B cell (primary cell): ENCODE measurements around the gene FAF2. TPM values are rescaled to one million over a fixed set of nuclear protein-coding genes. Genes with fewer than 3 reads are reported as not detected.

Experiments used
- ATAC-seq: fragments of 200-7000 bp; cut with Tn5 transposase; one replicate; pipeline ENCODE4 v1.10.0; 2021; ENCODE audit warnings: low read depth, mild to moderate bottlenecking, moderate number of reproducible peaks, moderate library complexity
- CTCF ChIA-PET: fragments of 350-600 bp; sonication (Branson Sonifier 250); formaldehyde crosslinking; loops from one replicate; lab custom pipeline; 2021; ENCODE audit warnings: antibody characterized with exemption, inconsistent platforms; lab: Charles Lee
- POLR2A ChIA-PET: fragments of 350-600 bp; sonication (Branson Sonifier 250); formaldehyde crosslinking; loops from one replicate; lab custom pipeline; 2021; ENCODE audit warnings: antibody characterized with exemption; lab: Charles Lee
- DNase-seq: peaks from one replicate; pipeline ENCODE4 v3.0.0; 2013
- H2AFZ ChIP-seq: 2 replicates; pipeline ENCODE4 v1.6.1; 2012; ENCODE audit warnings: mild to moderate bottlenecking, low read depth, low read length; ENCODE audit not compliant: insufficient read depth, poor library complexity, severe bottlenecking
- H3K27ac ChIP-seq, 2 donors: 1 replicate in 1 of 2; 2 replicates in 1 of 2; pipeline ENCODE4 v1.5.1; 2012 to 2013; ENCODE audit warnings: low read length in 2 of 2, mild to moderate bottlenecking in 2 of 2, moderate library complexity in 1 of 2
- H3K27me3 ChIP-seq, 4 experiments: fragments of 200-600 bp in 1 of 4; sonication (generic) in 1 of 4; replicated peaks in 1 of 4; 1 replicate in 2 of 4; 2 replicates in 2 of 4; pipeline versions ENCODE4 v1.6.1 to v1.7.0; 2013 to 2016; ENCODE audit warnings: low read length in 3 of 4, mild to moderate bottlenecking in 2 of 4, mixed read lengths in 1 of 4, moderate library complexity in 1 of 4; ENCODE audit not compliant: insufficient read depth in 4 of 4, control insufficient read depth in 3 of 4; ENCODE audit errors: control extremely low read depth in 1 of 4
- H3K36me3 ChIP-seq, 2 experiments: replicated peaks in 1 of 2; 1 replicate in 1 of 2; 2 replicates in 1 of 2; pipeline versions ENCODE4 v1.6.1 to v1.7.1; 2013; ENCODE audit warnings: low read length in 1 of 2; ENCODE audit not compliant: insufficient read depth in 2 of 2, control insufficient read depth in 1 of 2; ENCODE audit errors: control extremely low read depth in 1 of 2, extremely low read depth in 1 of 2
- H3K4me1 ChIP-seq, 2 donors: fragments of 200-600 bp in 1 of 2; sonication (generic) in 1 of 2; 1 replicate in 1 of 2; 2 replicates in 1 of 2; pipeline versions ENCODE4 v1.5.1 to v1.6.1; 2013 to 2017; ENCODE audit warnings: low read length in 2 of 2; ENCODE audit not compliant: control insufficient read depth in 2 of 2, insufficient read depth in 2 of 2
- H3K4me2 ChIP-seq: replicated peaks from 2 replicates; pipeline ENCODE3; 2012; ENCODE audit warnings: mild to moderate bottlenecking, low read depth, low read length; ENCODE audit not compliant: poor library complexity, severe bottlenecking
- H3K4me3 ChIP-seq, 5 experiments: fragments of 200-600 bp in 1 of 5; sonication (generic) in 1 of 5; 1 replicate in 3 of 5; 2 replicates in 2 of 5; pipeline versions ENCODE4 v1.5.1 to v1.7.0; 2011 to 2016; ENCODE audit warnings: low read length in 4 of 5, mild to moderate bottlenecking in 4 of 5, low read depth in 2 of 5, control low read depth in 1 of 5, moderate library complexity in 1 of 5; ENCODE audit not compliant: insufficient read depth in 1 of 5; ENCODE audit errors: control extremely low read depth in 1 of 5, extremely low read depth in 1 of 5
- H3K79me2 ChIP-seq: fragments of 200-600 bp; sonication (generic); one replicate; pipeline ENCODE4 v1.6.0; 2016; ENCODE audit warnings: low read length; ENCODE audit not compliant: control insufficient read depth, insufficient read depth
- H3K9ac ChIP-seq: fragments of 200-600 bp; sonication (generic); 2 replicates; pipeline ENCODE4 v1.6.1; 2017; ENCODE audit warnings: mild to moderate bottlenecking, low read length, moderate library complexity
- H3K9me3 ChIP-seq, 3 donors: one replicate each; pipeline versions ENCODE4 v1.6.1 to v1.7.1; 2013; ENCODE audit warnings: low read length in 2 of 3; ENCODE audit not compliant: control insufficient read depth in 2 of 3, insufficient read depth in 1 of 3; ENCODE audit errors: control extremely low read depth in 1 of 3
- H4K20me1 ChIP-seq: 2 replicates; pipeline ENCODE4 v1.6.0; 2012; ENCODE audit warnings: mild to moderate bottlenecking, low read length; ENCODE audit not compliant: insufficient read depth, control insufficient read depth, poor library complexity, severe bottlenecking
- H3K27ac Mint-ChIP-seq: one replicate; pipeline ENCODE4 v1.8.0; 2021; ENCODE audit warnings: mixed read lengths
- H3K27me3 Mint-ChIP-seq: one replicate; pipeline ENCODE4 v1.8.0; 2021; ENCODE audit warnings: mixed read lengths
- H3K4me1 Mint-ChIP-seq: one replicate; pipeline ENCODE4 v1.8.0; 2021; ENCODE audit warnings: mixed read lengths
- H3K4me3 Mint-ChIP-seq: one replicate; pipeline ENCODE4 v1.8.0; 2021; ENCODE audit warnings: mixed read lengths
- H3K9me3 Mint-ChIP-seq: one replicate; pipeline ENCODE4 v1.8.0; 2022; ENCODE audit warnings: mixed read lengths; ENCODE audit not compliant: insufficient read depth
- EZH2 ChIP-seq: IDR thresholded peaks from 2 replicates; pipeline ENCODE4 v1.6.1; 2012; ENCODE audit warnings: borderline replicate concordance, low read depth, mild to moderate bottlenecking, moderate library complexity, low read length; ENCODE audit not compliant: insufficient read depth, poor library complexity, severe bottlenecking
- WGBS: methylation state at CpG from one replicate; pipeline ENCODE4 v1.1.5; 2013; ENCODE audit warnings: missing lambda C conversion rate; ENCODE audit not compliant: insufficient coverage; 5-methylcytosine and 5-hydroxymethylcytosine counted together
- intact Hi-C: fragments of 100-400 bp; cut with micrococcal nuclease; formaldehyde crosslinking; loops from one replicate; pipeline ENCODE4 v1.10.0; 2022
- polyA plus RNA-seq: library from polyadenylated mRNA; depleted of rRNA; stranded (reverse); fragments of >200 nt; gene quantifications from 2 replicates; pipeline ENCODE4 v1.2.3, GENCODE V29; 2012
- total RNA-seq, 2 donors: library from RNA; stranded (reverse); fragments of 120-200 nt in 1 of 2; gene quantifications; 1 replicate in 1 of 2; 2 replicates in 1 of 2; pipeline versions ENCODE4 v1.2.3 to v1.2.4, GENCODE V29; 2013 to 2022
- TF ChIP-seq, protein P1 (sequence below): fragments of 200-600 bp; IDR thresholded peaks from one replicate; pipeline ENCODE4 v1.8.0; 2022; ENCODE audit warnings: antibody characterized with exemption, mild to moderate bottlenecking

The FAF2 gene
- total and polyA plus RNA-seq, 2 donors (not counting 1 experiment from before 2014, with no cell fraction given): 10.9 to 35.1 TPM

DNA sequence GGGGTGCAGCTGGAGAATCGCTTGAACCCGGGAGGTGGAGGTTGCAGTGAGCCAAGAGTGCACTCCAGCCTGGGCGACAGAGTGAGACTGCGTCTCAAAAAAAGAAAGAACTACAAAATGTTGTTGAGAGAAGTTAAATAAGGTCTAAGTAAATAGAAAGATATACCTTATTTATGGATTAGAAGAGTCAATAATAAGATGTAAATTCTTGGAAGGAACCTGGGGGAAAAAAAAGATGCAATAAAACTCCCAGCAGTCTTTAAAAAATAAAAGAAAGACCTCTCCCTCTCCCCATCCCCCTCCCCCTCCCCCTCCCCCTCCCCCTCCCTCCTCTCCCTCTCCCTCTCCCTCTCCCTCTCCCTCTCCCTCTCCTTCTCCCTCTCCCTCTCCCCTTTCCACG is 15.5 kb upstream of the FAF2 start:
- no peak overlapping the region for H3K4me3 ChIP-seq
- H3K27me3 Mint-ChIP-seq: peaks cover 4% of the 10 kb centered on the region
- no peaks in the 10 kb centered on the region for H3K9me3 Mint-ChIP-seq
- TF ChIP-seq, protein P1, sequence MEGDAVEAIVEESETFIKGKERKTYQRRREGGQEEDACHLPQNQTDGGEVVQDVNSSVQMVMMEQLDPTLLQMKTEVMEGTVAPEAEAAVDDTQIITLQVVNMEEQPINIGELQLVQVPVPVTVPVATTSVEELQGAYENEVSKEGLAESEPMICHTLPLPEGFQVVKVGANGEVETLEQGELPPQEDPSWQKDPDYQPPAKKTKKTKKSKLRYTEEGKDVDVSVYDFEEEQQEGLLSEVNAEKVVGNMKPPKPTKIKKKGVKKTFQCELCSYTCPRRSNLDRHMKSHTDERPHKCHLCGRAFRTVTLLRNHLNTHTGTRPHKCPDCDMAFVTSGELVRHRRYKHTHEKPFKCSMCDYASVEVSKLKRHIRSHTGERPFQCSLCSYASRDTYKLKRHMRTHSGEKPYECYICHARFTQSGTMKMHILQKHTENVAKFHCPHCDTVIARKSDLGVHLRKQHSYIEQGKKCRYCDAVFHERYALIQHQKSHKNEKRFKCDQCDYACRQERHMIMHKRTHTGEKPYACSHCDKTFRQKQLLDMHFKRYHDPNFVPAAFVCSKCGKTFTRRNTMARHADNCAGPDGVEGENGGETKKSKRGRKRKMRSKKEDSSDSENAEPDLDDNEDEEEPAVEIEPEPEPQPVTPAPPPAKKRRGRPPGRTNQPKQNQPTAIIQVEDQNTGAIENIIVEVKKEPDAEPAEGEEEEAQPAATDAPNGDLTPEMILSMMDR: no peak
- TF ChIP-seq EZH2: no peak
- H3K27ac ChIP-seq: no peak overlapping the region
- no peak overlapping the region for H3K4me2 ChIP-seq
- WGBS: 94% methylated on average over 2 of the region's 5 CpGs
- H4K20me1 ChIP-seq: no peaks in the 10 kb centered on the region
- ATAC-seq: no peak
- no peaks in the 10 kb centered on the region for H3K9me3 ChIP-seq
- no peak overlapping the region for H3K9ac ChIP-seq
- no peak overlapping the region for H3K27ac Mint-ChIP-seq
- no peak overlapping the region for H2AFZ ChIP-seq
- H3K36me3 ChIP-seq: no peaks in the 10 kb centered on the region
- no peak overlapping the region for H3K4me3 Mint-ChIP-seq
- intact Hi-C loops: no loop called here
- H3K79me2 ChIP-seq: no peaks in the 10 kb centered on the region
- POLR2A ChIA-PET: no interaction called here
- DNase-seq: no peak
- CTCF ChIA-PET: no interaction called here
- H3K4me1 ChIP-seq: peaks cover 7 to 10% of the 10 kb centered on the region in 2 donors
- peaks cover 8% of the 10 kb centered on the region for H3K4me1 Mint-ChIP-seq
- H3K27me3 ChIP-seq: peaks cover 0 to 3% (median 0%) of the 10 kb centered on the region in 4 experiments

GRCh38 chr5:176436656-176437055 is 11.5 kb upstream of the FAF2 start:
- ATAC-seq (no peak), DNase-seq (peak; percentile 13)
- no peaks in the 10 kb centered on the region for H3K79me2 ChIP-seq
- H3K27me3 ChIP-seq: no peaks in the 10 kb centered on the region
- H4K20me1 ChIP-seq: no peaks in the 10 kb centered on the region
- POLR2A ChIA-PET: no interaction called here
- Mint-ChIP-seq H3K27me3 (peaks cover 6% of the 10 kb centered on the region), H3K27ac (no peak overlapping the region), H3K9me3 (no peaks in the 10 kb centered on the region), H3K4me1 (peaks cover 8% of the 10 kb centered on the region), H3K4me3 (peak overlapping the region; percentile 13)
- TF ChIP-seq EZH2: no peak
- TF ChIP-seq, protein P1: no peak
- peak overlapping the region; percentile 55 for H3K9ac ChIP-seq
- no peaks in the 10 kb centered on the region for H3K9me3 ChIP-seq
- H3K36me3 ChIP-seq: no peaks in the 10 kb centered on the region
- H3K27ac ChIP-seq: peak overlapping the region in 1 of 2 donors; percentile 46
- peak overlapping the region; percentile 67 for H3K4me2 ChIP-seq
- H3K4me3 ChIP-seq: peak overlapping the region in 2 of 5 experiments; percentile 15 to 47
- CTCF ChIA-PET: no interaction called here
- no CpG with 5 or more reads among the region's 5 CpGs for WGBS
- peak overlapping the region; percentile 66 for H2AFZ ChIP-seq
- H3K4me1 ChIP-seq: peaks cover 7 to 10% of the 10 kb centered on the region in 2 donors
- intact Hi-C loops: no loop called here
